Omental fat pad (tissue), 4 donors: Measurements from ENCODE around the gene CHEK1. TPM values are rescaled to one million over a fixed set of nuclear protein-coding genes. Genes with fewer than 3 reads are reported as not detected.

Experiments used
- ATAC-seq: fragments of 150-250 bp; one replicate; pipeline ENCODE4 v1.9.1; 2016; ENCODE audit warnings: mild to moderate bottlenecking, moderate library complexity; ENCODE audit not compliant: low FRiP score
- DNase-seq: peaks from one replicate; pipeline ENCODE4 v3.0.0-alpha.2; 2019; ENCODE audit warnings: low spot score
- small RNA-seq: library from RNA; depleted of rRNA; stranded (forward); fragments of <200 nt; gene quantifications from one replicate; pipeline ENCODE3, GENCODE V24; 2016
- total RNA-seq, 4 donors: library from RNA; depleted of rRNA; stranded (reverse); fragments of >200 nt; gene quantifications; one replicate each; pipeline ENCODE4 v1.1.0, GENCODE V29; 2016
- TF ChIP-seq, protein P1 (sequence below), 3 donors: fragments of 450-650 bp; IDR thresholded peaks; one replicate each; pipeline ENCODE4 v1.5.1; 2016 to 2017; ENCODE audit warnings: antibody characterized with exemption in 3 of 3, mild to moderate bottlenecking in 3 of 3, moderate library complexity in 2 of 3

CHEK1 gene
- total RNA-seq, 4 donors from 2014 or later = 1.2 to 5.4 (median 3.0) TPM

- ATAC-seq (no peak), DNase-seq (no peak)
- TF ChIP-seq, protein P1, sequence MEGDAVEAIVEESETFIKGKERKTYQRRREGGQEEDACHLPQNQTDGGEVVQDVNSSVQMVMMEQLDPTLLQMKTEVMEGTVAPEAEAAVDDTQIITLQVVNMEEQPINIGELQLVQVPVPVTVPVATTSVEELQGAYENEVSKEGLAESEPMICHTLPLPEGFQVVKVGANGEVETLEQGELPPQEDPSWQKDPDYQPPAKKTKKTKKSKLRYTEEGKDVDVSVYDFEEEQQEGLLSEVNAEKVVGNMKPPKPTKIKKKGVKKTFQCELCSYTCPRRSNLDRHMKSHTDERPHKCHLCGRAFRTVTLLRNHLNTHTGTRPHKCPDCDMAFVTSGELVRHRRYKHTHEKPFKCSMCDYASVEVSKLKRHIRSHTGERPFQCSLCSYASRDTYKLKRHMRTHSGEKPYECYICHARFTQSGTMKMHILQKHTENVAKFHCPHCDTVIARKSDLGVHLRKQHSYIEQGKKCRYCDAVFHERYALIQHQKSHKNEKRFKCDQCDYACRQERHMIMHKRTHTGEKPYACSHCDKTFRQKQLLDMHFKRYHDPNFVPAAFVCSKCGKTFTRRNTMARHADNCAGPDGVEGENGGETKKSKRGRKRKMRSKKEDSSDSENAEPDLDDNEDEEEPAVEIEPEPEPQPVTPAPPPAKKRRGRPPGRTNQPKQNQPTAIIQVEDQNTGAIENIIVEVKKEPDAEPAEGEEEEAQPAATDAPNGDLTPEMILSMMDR (IDR thresholded peaks at IDR 0.05) = no peak
These were observed 95.8 kb downstream of the CHEK1 start for GRCh38 chr11:125720781-125721180.

DNA sequence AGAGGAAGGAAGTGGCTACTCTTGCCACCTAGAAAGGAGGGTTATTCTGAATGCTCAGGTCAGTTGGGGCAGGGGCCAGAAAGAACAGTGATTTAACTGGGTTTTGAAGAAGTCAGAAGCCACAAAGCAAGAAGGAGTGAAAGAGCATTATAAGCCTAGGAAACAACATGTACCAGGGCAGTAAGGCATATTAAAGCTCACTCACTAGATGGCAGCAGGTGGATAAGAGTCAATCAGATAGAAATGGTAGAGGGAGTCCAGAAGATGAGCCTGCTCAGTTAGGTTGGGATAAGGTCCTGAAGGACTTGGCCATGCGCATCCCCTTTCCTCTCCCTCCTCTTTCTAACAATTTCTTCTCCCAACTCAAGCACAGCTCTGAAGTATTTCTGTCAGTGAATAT is 99.2 kb downstream of the CHEK1 start:
- DNase-seq = no peak
- no peak for ATAC-seq
- TF ChIP-seq, protein P1 (IDR thresholded peaks at IDR 0.05) = no peak

Small RNA genes lying within 50 kb of the gene (small RNA-seq; reads per million reads assigned to genes)
- not detected for gene RNU2-35P

Other genes with a start within 250 kb of the CHEK1 start
- 10 to 100 TPM; 10.7 to 27.7 (median 15.6) TPM for gene FEZ1, start 128.9 kb upstream of the CHEK1 start, total RNA-seq
- gene EI24, start 55.7 kb upstream of the CHEK1 start, total RNA-seq = 100 to 1,000 TPM in 1 of 4 donors, 10 to 100 TPM in 3; 68.6 to 116 (median 85.5) TPM
- gene STT3A, start 32.3 kb upstream of the CHEK1 start, total RNA-seq = 100 to 1,000 TPM in 1 of 4 donors, 10 to 100 TPM in 3; 66.8 to 135 (median 83.6) TPM
- not detected for gene ACRV1, start 55.7 kb downstream of the CHEK1 start, total RNA-seq
- not detected for gene PATE1, start 121.1 kb downstream of the CHEK1 start, total RNA-seq
- not detected for gene PATE2, start 153.7 kb downstream of the CHEK1 start, total RNA-seq
- gene PATE3, start 163.0 kb downstream of the CHEK1 start, total RNA-seq = not detected
- gene PATE4, start 208.2 kb downstream of the CHEK1 start, total RNA-seq = not detected